Measurements from ENCODE around the gene STK32C. TPM values are rescaled to one million over a fixed set of nuclear protein-coding genes. Genes with fewer than 3 reads are reported as not detected.

STK32C gene
- total and polyA plus RNA-seq, 10 of the 15 experiments (the other 5 are each of a cell fraction or from before 2014, with no cell fraction given): 1.5 to 18.1 (median 6.4) TPM

DNA sequence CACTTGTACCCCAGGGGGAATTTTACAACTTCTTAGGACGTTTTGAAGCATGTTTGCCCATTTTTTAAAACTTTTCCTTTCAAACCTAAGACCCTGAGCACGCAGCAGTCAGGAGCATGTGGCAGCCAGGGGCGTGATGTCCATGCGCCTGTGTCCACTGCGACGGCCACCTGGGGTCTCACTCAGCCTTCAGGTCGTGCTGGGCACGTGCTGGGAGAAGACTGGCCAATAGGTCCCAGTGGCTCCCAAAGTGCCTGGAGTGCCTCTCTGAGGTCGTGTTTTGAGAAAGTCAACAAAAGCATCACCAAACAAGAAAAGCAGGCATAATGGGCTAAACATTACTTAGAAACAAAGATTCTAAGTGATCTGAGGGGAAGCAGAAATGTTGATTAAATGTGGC, 39.1 kb upstream of the STK32C start (continued):
- TF ChIP-seq EGR1 (IDR thresholded peaks at IDR 0.05; ENCODE audit: borderline replicate concordance in 1 of 2, low read depth in 2 of 2, low read length in 2 of 2) (no peak), DPF2 (IDR thresholded peaks at IDR 0.05) (no peak), SMAD1 (IDR thresholded peaks at IDR 0.05; ENCODE audit: low read depth, partially characterized antibody) (no peak), ATF7 (IDR thresholded peaks at IDR 0.05; ENCODE audit: low read depth) (no peak)

DNA sequence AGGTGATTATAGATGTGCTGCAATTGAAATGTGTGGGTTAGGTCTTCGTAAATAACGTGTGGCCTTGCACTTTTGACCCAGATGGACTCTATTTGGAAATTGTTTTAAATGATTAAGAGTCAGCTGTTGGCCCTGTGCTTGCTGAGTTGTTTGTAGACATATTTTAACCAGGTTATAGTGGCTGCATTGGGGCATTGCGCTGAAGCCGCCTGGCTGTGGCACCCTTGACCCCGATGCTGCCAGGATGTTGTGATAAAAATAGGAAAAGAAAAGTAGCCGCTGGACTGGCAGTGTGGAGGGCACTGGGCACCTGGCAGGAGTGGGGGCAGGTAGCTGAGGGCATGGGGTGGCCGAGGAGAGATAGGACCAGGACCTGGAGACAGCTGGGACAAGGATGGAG, 37.6 kb upstream of the STK32C start:
- CTCF ChIA-PET: no interaction called here
- Histone ChIP-seq H3K27me3 (replicated peaks in 1 of 2; ENCODE audit: control insufficient read depth in 2 of 2, insufficient read depth in 2 of 2, low read length in 1 of 2) (no peaks in the 10 kb centered on the region), H2AFZ (ENCODE audit: control insufficient read depth, low read depth, low read length) (no peak overlapping the region), H3K4me2 (ENCODE audit: control insufficient read depth, insufficient read depth) (no peak overlapping the region), H3K36me3 (ENCODE audit: control insufficient read depth in 2 of 2, insufficient read depth in 2 of 2, low read length in 1 of 2) (no peaks in the 10 kb centered on the region; a peak in 1 of 4 replicates), H3K9me3 (replicated peaks; ENCODE audit: control insufficient read depth, insufficient read depth, low read length) (no peaks in the 10 kb centered on the region), H3K9ac (ENCODE audit: control insufficient read depth, insufficient read depth, low read length) (no peak overlapping the region), H3K4me1 (ENCODE audit: control insufficient read depth, insufficient read depth, low read length) (no peaks in the 10 kb centered on the region), H3K4me3 (no peak overlapping the region), H3K79me2 (ENCODE audit: control insufficient read depth, insufficient read depth, low read length) (no peaks in the 10 kb centered on the region), H4K20me1 (ENCODE audit: control insufficient read depth, insufficient read depth) (no peaks in the 10 kb centered on the region), H3K27ac (ENCODE audit: control insufficient read depth, insufficient read depth) (no peak overlapping the region)
- RAD21 ChIA-PET (ENCODE audit: unreplicated experiment): no interaction called here
- 68% methylated on average over 7 of the region's 7 CpGs for WGBS (ENCODE audit: insufficient coverage, insufficient replicate concordance, low lambda C conversion rate, missing lambda C conversion rate)
- SMC1A ChIA-PET (ENCODE audit: uncharacterized antibody, unreplicated experiment): no interaction called here
- intact Hi-C loops (cut with micrococcal nuclease; ENCODE audit: unreplicated experiment): no loop called here
- POLR2A ChIA-PET: no interaction called here
- no peak for ATAC-seq
- FAIRE-seq: no peak
- in situ Hi-C loops (cut with MboI): loop anchor here (5.0 kb wide), 1 partner anchor 123 kb away; no protein-coding TSS in a partner anchor
- BruUV-seq (replicated peaks): no TSS peak
- no peak for DNase-seq (ENCODE audit: low read depth, low spot score)
- no peak for TF ChIP-seq SPI1 (IDR thresholded peaks at IDR 0.05; ENCODE audit: borderline replicate concordance, insufficient read depth, low read depth, low read length)
- TF ChIP-seq GABPA (IDR thresholded peaks at IDR 0.05; ENCODE audit: low read depth): no peak
- no peak for TF ChIP-seq MEF2B (IDR thresholded peaks at IDR 0.05; ENCODE audit: partially characterized antibody, poor library complexity, severe bottlenecking)
- TF ChIP-seq RB1 (IDR thresholded peaks at IDR 0.05; ENCODE audit: borderline replicate concordance): no peak
- no peak for TF ChIP-seq WRNIP1 (IDR thresholded peaks at IDR 0.05; ENCODE audit: borderline replicate concordance, low read depth, low read length)
- TF ChIP-seq TBL1XR1 (IDR thresholded peaks at IDR 0.05; ENCODE audit: low read depth, low read length): no peak
- no peak for TF ChIP-seq USF1 (IDR thresholded peaks at IDR 0.05; ENCODE audit: borderline replicate concordance, extremely low read length, insufficient read depth, low read depth, low read length)
- no peak for TF ChIP-seq KLF5 (IDR thresholded peaks at IDR 0.05; ENCODE audit: partially characterized antibody)
- TF ChIP-seq SKIL (IDR thresholded peaks at IDR 0.05; ENCODE audit: low read depth, poor library complexity, severe bottlenecking): no peak
- no peak for TF ChIP-seq ZNF384 (IDR thresholded peaks at IDR 0.05; ENCODE audit: borderline replicate concordance, low read depth, low read length)
- TF ChIP-seq IKZF2 (IDR thresholded peaks at IDR 0.05): no peak
- TF ChIP-seq CUX1 (IDR thresholded peaks at IDR 0.05; ENCODE audit: insufficient replicate concordance, low read depth, low read length): no peak

All from GM12878 (cell line).